Activated naive CD8-positive, alpha-beta T cell treated with anti-CD3 and anti-CD28 coated beads, Interleukin-2, amount 10 ng/mL, durations not matched to agents 7 days and 5 days (primary cell): ENCODE results near the gene OSBPL6. TPM values are rescaled to one million over a fixed set of nuclear protein-coding genes. Genes with fewer than 3 reads are reported as not detected.

Source experiments
- total RNA-seq, 2 experiments: library from RNA; stranded (reverse); gene quantifications; one replicate each; pipeline ENCODE4 v1.2.3, GENCODE V29; 2021

OSBPL6 gene
- total RNA-seq, 2 experiments from 2014 or later: 0.08 to 0.20 TPM

Other genes with a start within 250 kb of the OSBPL6 start
- gene PDE11A, start 121.7 kb upstream of the OSBPL6 start, total RNA-seq: not detected
- gene RBM45, start 82.1 kb upstream of the OSBPL6 start, total RNA-seq: 10 to 100 TPM; 15.6 to 17.4 TPM